Measurements from ENCODE around the gene NUP98.
"Not testable (repeated sequence)": the region's sequence is repeated elsewhere in the genome, so short reads cannot be mapped to it uniquely, and the experiment has no call there.

Gene NUP98

GRCh38 chr11:3667149-3668035, 130.0 kb downstream of the NUP98 start:
- no peak for DNase-seq

- no peak for DNase-seq
Measured at GRCh38 chr11:3666023-3666530, 131.3 kb downstream of the NUP98 start.

- no peak for DNase-seq
Measured at GRCh38 chr11:3665336-3666022, 131.9 kb downstream of the NUP98 start.

GRCh38 chr11:3664032-3664630, 133.2 kb downstream of the NUP98 start:
- DNase-seq, result no peak

GRCh38 chr11:3662856-3663255, 134.5 kb downstream of the NUP98 start:
- no peak for DNase-seq

- no peak for DNase-seq
Measured at GRCh38 chr11:3660960-3661359, 136.4 kb downstream of the NUP98 start.

GRCh38 chr11:3659595-3660515, 137.5 kb downstream of the NUP98 start:
- no peak for DNase-seq

- DNase-seq, result no peak
Measured at GRCh38 chr11:3658252-3658651, 139.1 kb downstream of the NUP98 start.

GRCh38 chr11:3657331-3657730, 140.0 kb downstream of the NUP98 start:
- DNase-seq, result not testable (repeated sequence)

- DNase-seq, result no peak
Measured at GRCh38 chr11:3655547-3655946, 141.8 kb downstream of the NUP98 start.

- DNase-seq, result not testable (repeated sequence)
Measured at GRCh38 chr11:3652514-3652913, 144.8 kb downstream of the NUP98 start.

GRCh38 chr11:3649374-3649773, 148.0 kb downstream of the NUP98 start:
- not testable (repeated sequence) for DNase-seq

- DNase-seq, result not testable (repeated sequence)
Measured at GRCh38 chr11:3648843-3649242, 148.5 kb downstream of the NUP98 start.

- DNase-seq, result no peak
Measured at GRCh38 chr11:3645552-3645951, 151.8 kb downstream of the NUP98 start.

- DNase-seq, result no peak
Measured at GRCh38 chr11:3644817-3645235, 152.5 kb downstream of the NUP98 start, which contains the start of gene ART1. ART1 (plus strand) TSS chr11:3645128; CDS start chr11:3659214, 14,086 bp downstream.

GRCh38 chr11:3643102-3643546, 154.2 kb downstream of the NUP98 start:
- not testable (repeated sequence) for DNase-seq

- peak; percentile 37 for DNase-seq
Measured at GRCh38 chr11:3642071-3642951, 155.0 kb downstream of the NUP98 start.

GRCh38 chr11:3641701-3642070, 155.7 kb downstream of the NUP98 start, which contains the start of gene ART5:
ART5 (minus strand) TSS chr11:3641992; CDS start chr11:3641862, 130 bp downstream.
- DNase-seq, result no peak

GRCh38 chr11:3641191-3641590, 156.2 kb downstream of the NUP98 start:
- no peak for DNase-seq

- DNase-seq, result no peak
Measured at GRCh38 chr11:3639841-3640240, 157.5 kb downstream of the NUP98 start.

- DNase-seq, result no peak
Measured at GRCh38 chr11:3638513-3638912, 158.8 kb downstream of the NUP98 start.
